HG03558 (cell line): ENCODE data around the gene F11.
"Not testable (repeated sequence)": the region's sequence is repeated elsewhere in the genome, so short reads cannot be mapped to it uniquely, and the experiment has no call there.

Source experiments
- ATAC-seq: cut with Tn5 transposase; IDR thresholded peaks from one replicate; pipeline ENCODE4 v1.9.1; 2021; ENCODE audit warnings: moderate number of reproducible peaks; ENCODE audit not compliant: unreplicated experiment; ENCODE audit errors: extremely low read depth

F11 gene

GRCh38 chr4:186265683-186266652 lies at the start of gene F11:
TSS of gene F11 (plus strand) at chr4:186266189. CDS start at chr4:186267137, 948 bp downstream.
- ATAC-seq: no peak

- ATAC-seq: no peak
Measured at GRCh38 chr4:186216465-186217024, 49.4 kb upstream of the F11 start.

- ATAC-seq: no peak
Measured at GRCh38 chr4:186217733-186218293, 48.2 kb upstream of the F11 start.

- ATAC-seq: no peak
Measured at GRCh38 chr4:186221624-186222023, 44.4 kb upstream of the F11 start.

- ATAC-seq: no peak
Measured at GRCh38 chr4:186225848-186226247, 40.1 kb upstream of the F11 start.

- ATAC-seq: no peak
Measured at GRCh38 chr4:186226521-186227189, 39.3 kb upstream of the F11 start.

- no peak for ATAC-seq
Measured at GRCh38 chr4:186227221-186227620, 38.8 kb upstream of the F11 start, which contains the start of gene KLKB1. TSS of gene KLKB1 (plus strand) at chr4:186227507. CDS start at chr4:186228196, 689 bp downstream.

- ATAC-seq: no peak
Measured at GRCh38 chr4:186227744-186228513, 38.1 kb upstream of the F11 start.

GRCh38 chr4:186228514-186228894 lies 37.5 kb upstream of the F11 start:
- no peak for ATAC-seq

GRCh38 chr4:186234367-186234766 lies 31.6 kb upstream of the F11 start:
- ATAC-seq: no peak

- no peak for ATAC-seq
Measured at GRCh38 chr4:186236126-186236525, 29.9 kb upstream of the F11 start.

- no peak for ATAC-seq
Measured at GRCh38 chr4:186240452-186240847, 25.5 kb upstream of the F11 start.

- ATAC-seq: no peak
Measured at GRCh38 chr4:186240848-186241491, 25.0 kb upstream of the F11 start.

- ATAC-seq: no peak
Measured at GRCh38 chr4:186241616-186242015, 24.4 kb upstream of the F11 start.

GRCh38 chr4:186242031-186242430 lies 24.0 kb upstream of the F11 start:
- ATAC-seq: not testable (repeated sequence)

GRCh38 chr4:186243331-186243730 lies 22.7 kb upstream of the F11 start:
- ATAC-seq: no peak

- no peak for ATAC-seq
Measured at GRCh38 chr4:186244835-186245234, 21.2 kb upstream of the F11 start.

- not testable (repeated sequence) for ATAC-seq
Measured at GRCh38 chr4:186247062-186247752, 18.8 kb upstream of the F11 start.

- no peak for ATAC-seq
Measured at GRCh38 chr4:186248643-186249042, 17.3 kb upstream of the F11 start.
